Femur (tissue), 1 donor: ENCODE measurements around the gene PHF1.

ENCODE experiments used
- DNase-seq: peaks from one replicate; pipeline ENCODE4 v3.0.0-alpha.2; 2017

The PHF1 gene

DNA sequence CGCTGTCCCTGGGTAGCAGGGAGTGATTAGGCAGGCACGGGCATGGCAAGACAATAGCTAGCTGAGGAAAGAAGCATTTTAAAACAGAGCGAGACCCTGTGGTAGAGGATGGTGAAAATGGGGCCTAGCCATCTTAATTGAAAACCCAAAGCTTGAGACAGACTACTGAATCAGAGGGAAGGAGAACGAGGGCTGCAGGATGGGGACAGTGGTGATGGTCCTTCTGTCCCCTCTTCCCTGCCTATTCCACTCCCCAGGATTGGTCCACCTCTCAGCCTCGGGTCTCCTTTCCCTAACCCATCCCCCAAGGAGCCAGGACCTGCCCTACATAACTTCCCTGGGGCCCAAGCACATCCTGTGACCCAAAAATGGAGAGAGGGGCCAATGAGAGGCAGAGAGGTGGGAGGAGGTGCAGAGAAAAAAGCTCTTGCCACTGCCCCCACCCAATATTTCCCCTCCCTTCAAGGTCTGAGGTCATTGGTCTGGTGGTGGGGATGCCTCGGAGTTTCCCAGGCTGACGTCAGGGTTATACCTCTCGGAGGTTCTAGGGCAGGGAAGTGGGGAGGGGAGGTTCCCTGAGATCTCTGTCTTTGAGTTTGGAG is 8.0 kb downstream of the PHF1 start:
- no peak for DNase-seq

DNA sequence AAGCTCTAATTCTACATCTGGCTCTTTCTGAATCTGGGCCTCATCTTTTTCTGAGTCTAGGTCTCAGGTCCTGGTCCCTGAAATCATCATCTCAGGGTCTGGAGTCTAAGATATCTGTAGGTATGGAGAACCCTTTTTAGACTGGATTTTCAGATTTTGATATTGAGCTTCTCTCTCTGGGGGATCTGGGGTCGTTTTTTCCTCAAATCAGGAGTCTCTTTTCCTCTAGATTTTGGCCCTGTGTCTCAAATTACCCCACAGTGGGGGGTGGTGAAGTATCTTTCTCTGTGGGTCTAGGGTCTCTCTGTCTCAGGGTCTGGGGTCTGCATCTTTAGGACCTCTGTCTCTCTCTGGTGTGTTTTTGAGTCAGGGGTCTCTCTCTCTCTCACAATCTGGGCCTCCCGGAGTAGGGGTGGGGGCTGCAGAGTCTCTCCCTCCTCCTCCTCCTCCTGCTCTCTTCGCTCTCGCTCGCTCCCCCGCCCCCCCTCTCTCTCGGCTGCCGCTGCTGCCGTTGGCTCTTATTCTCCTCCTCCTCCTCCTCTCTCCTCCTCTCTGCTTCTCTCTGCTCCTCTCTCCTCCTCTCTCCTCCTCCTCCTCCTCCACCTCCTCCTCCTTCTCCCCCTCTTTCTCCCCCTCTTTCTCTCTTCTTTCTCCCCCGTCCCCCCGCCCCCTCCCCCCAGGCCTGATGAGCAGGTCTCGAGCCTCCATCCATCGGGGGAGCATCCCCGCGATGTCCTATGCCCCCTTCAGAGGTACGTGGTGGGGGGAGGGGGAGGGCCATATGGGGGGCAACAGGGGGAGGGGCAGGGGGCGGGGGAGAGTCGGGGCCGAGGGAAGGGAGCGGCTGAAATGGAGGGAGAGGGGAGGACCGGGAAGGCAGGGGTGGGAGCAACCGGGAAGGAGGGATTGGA is 9.0 kb downstream of the PHF1 start, which contains the start of gene SYNGAP1:
SYNGAP1 (plus strand) TSS at position 486 of the 911 bp plus-strand sequence; CDS start at position 686, 200 bp downstream.
- DNase-seq: peak; percentile 87

DNA sequence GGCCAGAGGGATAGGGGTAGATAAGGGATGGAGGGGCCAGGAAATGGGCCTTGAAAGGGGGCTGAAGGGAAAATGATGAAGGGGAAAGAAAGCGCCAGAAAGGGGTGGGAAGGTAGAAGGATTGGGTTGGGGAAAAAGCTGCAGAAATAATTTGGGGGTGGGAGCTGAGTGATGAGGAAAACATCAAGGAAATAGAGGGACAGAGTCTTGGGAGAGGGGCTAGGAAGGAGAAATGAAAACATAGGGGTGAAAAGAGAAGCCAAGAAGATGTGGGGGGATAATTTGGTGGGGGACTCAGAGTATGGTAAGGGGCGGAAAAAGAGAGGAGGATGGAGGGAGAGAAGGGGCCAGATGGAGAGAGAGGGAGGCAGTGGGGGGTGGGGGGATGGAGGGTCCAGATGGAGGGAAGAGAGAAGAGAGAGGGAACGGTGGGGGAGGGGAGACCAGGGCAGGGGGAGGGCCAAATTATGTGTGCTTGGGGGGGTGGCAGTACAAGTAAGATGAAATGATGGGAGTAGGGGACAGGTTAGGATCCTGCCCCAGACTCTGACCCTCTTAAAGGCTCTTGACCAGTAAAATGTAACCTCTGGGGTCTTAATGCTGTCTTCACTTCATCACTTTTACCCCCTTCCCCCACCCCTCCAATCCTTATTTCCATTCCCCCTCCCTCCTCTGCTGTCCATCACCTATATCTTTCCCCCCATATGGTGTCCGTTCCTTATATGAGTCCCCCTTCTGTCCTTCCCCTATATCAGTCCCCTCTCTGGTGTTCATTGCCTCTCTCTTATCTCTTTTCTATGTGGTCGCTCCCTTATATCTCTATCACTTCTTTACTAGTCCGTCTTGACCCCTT is 9.9 kb downstream of the PHF1 start:
- DNase-seq: no peak

DNA sequence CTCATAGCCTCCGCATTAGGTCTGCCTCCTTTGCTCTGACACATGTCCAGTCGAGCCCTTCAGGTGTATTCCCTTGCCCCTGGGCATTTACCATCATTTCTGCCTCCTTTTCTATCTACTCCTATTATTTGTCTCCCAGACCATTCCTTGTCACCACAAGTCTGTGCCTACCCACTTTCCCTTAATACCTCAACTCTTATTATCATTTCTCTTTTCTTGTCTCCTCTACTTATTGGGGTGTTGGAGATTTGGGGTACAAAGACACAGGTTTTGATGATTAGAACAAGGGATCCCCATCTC is 10.5 kb downstream of the PHF1 start:
- no peak for DNase-seq

DNA sequence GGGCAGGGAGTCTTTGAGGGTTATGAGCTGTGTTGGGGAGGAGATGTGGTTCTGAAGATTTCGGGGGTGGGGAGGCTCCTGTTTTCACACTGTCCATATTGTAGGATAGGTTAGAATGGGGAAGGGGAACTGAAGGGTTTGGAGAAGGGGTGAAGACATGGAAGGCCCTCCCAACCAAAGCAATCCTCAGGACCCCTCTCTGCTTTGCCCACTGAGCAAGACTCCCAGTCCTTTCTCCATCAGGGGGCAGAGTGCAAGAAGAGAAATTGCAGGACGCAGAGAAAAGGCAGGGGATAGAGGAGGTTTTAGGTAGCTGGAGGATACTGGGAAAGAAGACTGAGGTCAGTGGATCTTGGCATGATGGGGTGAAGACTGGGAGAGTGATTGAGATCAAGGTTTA is 13.0 kb downstream of the PHF1 start:
- no peak for DNase-seq

DNA sequence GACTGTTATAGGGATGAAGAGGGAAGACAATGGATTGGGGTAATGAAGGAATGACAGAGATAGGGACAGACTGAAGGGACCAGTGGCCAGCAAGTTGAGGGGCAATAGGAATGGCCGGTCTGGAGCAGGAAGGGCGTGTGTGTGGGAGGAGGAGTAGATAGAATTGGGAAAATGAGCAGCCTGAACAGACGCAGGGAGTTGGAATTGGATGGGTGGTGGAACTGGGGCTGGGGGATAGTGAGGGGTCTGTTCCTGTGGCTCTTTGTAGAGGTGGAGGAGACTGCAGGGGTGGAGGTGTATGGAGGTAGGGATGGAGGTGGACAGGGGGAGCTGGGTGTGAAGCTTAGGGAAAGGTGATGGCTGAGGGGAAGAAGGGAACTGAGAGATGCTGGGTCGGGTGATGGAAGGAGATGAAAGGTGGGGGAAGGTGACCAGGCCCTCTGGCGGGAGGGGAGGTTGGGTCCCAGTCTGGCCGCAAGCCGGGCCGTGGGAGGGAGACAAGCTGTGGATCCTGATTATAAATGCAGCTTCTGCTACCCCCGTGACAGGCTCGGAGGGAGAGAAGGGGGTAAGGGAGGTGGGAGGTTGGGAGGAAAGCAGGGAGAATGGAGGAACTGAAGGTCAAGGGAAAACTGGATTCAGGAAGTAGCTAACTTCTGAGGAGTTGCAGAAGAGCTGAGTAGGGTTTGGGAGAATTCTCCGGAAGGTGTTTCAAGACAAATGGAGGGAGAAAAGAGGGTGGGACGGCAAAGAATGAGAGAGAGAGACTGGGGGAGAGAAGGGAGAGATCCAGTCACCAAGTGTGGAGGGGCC is 14.2 kb downstream of the PHF1 start:
- DNase-seq: peak; percentile 39

DNA sequence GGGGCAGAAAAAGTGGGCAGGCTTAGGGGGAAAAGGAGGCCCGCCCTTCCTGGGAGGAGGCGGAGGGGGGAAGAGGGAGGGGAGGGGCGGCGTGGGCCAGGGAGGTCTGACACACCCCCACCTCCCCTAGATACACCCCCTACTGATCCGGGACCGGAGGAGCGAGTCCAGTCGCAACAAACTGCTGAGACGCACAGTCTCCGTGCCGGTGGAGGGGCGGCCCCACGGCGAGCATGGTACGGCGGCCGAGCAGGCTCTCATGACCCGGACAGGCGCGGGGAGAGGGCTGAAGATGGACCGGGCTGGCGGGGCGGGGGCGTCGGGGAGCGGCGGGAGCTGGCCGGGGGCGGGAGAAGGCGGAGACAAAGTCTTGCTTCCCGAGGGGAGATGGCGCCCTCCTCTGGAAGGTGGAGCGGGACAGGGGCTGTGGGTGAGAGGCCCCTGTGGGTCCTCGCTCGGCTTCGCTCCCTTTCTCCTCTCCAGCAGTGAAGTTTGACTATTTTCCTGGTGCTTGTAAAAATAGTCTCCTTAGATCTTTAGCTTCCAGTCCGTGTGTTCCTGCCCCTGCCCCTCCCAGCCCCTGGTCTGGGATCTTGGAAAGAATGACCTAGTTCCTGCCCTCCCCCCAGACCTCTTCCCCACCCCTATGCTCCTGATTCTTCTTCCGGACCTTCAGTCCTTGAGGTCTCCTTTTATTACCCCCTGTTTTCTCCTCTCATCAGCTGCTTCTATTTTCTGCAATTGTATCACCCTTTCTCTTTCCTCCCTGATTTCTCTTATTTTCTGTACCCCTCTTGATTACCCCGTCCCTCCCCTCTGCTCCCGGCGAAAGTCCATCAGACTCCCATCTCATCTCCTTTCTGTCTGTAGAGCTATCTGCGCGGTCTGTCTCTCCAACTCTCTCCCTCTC is 15.1 kb downstream of the PHF1 start:
- DNase-seq: peak; percentile 94

DNA sequence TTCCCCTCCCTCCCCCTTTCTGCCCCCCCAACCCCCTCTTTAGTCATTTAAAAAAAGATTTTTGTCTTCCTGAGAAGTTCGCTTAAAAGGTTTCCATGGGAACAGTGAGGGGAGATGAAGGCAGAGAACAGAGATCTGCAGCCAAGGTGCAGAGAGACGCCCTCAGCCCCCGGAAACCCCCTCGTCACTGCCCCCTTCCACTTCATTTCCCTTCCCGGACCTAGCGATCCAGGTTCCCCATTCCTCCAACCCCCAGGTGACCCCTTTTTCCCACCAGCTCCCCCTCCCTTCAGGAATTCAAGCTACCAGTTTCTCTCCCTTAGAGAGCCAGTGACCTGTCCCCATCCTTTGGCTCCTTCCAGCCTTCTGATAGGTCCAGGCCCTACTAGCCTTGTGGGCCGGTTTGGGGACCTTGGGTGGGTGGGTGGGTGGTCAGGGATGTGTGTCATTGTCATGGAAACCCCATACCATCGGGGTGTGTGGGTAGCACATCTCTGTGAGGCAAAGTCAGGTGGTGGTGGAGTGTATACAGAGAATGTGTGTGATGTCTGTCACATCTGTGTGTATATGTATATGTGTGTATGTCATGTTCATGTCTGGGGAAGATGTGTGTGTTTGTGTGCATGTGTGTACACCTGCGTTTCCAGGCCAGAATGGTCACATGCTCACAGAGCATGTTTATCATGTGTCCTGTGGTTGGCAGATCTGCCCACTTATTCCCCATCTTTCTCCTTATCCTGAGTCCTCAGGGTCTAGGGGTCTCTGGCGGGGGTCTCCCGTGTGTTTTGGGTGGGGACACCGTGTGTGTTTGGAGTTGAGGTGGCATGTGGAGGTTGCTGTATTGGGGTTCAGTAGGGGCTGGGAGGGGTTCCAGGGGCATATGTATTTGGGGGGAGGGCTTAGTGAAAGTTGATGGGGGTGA is 16.0 kb downstream of the PHF1 start:
- DNase-seq: peak; percentile 45

DNA sequence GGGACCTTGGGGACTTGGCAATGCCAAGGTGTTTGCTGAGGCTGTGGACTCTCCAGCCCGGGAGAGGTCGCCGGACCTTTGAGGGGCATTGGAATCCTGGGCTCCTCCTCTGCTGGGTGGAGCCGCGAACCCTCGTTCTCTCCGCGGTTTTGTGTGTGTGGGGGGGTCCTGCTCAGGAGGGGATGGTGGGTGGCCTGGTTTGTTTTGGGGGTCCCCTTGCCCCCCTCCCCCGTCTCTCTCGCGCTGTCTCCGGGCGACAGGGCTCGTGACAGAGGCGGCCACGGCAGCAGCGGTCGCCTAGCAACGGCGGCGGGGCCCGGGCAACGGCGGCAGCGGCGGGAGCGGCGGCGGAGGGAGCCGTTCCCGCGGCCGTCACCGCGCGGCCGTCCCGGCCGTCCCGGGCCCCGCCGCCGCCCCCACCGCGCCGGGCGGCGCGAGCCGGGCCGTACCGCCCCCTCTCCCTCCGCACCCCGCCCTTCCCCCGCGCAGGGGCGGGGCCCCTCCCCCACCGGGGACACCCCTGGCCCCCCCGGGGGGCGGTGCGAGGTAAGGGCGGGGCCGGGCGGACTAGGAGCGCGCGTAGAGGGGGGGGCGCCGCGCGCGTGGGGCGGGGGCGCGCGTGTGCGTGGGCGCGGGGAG is 16.9 kb downstream of the PHF1 start:
- peak; percentile 62 for DNase-seq

DNA sequence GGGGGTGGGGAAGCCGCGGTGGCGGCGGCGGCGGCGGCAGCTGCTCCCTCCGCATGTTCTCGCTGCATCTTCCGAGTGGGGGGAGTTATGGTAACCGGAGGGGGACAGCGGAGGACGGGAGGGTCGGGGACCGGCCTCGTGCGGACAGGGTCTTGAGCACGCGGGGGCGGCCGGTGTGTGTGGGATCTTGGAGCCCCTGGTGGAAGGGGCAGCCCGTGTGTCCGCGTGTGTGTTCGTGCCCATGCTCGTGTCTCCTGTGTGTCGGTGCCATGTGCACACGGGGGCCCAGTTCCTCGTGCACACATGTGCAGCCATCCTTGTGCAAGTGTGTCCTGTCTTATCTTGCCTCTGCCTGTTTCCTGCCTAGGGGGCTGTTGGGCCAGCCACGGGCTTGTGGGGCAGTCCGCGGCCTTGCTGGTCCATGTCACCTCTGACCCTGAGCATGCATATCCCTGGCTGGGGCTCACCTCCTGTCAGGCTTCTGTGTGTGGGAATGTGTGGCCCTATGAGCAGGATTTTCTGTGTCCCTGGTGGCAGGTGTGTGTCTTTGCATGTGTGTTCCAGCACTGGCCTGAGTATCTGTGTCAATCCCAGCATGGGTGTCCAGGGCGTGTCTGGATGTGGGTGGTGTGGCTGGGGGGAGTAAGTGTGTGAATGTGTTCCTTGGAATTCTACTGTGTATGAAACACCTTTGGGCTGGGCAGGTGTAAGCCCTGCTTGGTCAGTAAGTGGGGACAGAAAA is 17.6 kb downstream of the PHF1 start:
- DNase-seq: peak; percentile 44

DNA sequence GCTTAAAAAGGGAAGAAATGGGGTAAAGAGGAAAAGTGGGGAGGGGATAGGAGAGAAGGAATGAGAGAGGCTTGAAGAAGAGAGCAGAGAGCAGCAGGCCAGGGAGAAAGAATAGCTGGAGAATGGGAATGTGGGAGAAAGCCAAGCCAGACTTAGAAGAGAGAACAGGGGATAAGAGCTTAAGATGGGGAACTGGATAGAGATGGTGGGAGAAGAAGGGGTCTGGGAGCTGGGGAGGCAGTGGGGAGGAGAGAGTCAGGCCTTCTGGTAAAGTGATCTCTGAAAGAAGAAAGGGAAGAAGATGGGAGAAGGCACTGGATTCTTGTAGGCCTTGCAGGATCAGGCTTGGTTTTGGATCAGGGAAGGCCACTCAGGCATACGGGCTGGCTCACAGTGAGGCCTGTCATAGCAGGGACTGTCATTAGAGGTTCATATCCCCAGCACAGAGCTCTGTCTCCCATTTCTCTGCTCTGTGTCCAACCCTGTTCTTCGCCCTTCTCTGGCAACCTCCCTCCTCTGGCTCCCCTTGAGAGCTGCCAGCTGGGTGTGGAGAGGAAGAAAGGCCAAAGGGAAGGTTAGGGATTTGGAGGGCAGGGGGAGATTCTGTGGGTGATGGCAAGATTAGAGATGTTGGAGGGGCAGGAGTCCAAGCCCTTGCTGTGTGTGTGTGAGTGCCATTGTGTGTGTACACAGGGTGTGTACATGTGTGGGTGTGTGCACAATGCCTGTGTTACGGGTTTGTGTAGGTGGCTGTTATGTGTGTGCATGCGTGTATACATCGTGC is 18.3 kb downstream of the PHF1 start:
- no peak for DNase-seq

DNA sequence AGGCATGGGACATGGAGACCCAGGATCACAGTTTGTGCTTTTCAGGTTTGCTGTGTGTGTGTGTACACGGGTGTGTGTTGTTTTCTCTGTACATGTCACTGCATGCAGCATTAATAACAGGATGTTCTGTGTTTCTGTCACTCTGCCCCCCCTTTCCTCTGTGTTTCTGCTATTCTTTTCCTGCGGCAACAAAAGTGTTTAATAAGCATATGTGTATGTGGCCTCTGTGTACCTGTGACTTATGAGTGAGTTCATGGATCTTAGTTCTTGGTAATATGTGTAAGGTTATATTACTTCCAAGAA is 18.9 kb downstream of the PHF1 start:
- no peak for DNase-seq

DNA sequence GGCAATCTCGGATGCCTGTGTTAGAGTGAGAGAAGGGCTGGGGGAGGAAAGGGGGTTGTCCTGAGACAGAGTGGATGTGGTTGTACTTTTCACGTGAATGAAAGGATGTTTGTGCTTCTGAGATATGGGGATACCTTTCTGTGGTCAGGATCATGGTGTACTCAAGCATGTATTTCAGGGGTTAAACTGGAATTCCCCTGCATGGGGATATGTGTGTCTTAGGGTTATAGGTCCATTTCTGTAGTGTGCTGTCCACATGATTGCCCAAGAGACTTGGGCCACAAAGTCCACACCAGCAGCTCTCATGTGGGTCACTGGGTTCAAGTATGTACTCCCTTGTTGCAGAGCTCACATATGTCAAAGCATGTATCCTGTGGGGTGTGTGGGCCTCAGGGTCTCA is 19.5 kb downstream of the PHF1 start:
- no peak for DNase-seq

DNA sequence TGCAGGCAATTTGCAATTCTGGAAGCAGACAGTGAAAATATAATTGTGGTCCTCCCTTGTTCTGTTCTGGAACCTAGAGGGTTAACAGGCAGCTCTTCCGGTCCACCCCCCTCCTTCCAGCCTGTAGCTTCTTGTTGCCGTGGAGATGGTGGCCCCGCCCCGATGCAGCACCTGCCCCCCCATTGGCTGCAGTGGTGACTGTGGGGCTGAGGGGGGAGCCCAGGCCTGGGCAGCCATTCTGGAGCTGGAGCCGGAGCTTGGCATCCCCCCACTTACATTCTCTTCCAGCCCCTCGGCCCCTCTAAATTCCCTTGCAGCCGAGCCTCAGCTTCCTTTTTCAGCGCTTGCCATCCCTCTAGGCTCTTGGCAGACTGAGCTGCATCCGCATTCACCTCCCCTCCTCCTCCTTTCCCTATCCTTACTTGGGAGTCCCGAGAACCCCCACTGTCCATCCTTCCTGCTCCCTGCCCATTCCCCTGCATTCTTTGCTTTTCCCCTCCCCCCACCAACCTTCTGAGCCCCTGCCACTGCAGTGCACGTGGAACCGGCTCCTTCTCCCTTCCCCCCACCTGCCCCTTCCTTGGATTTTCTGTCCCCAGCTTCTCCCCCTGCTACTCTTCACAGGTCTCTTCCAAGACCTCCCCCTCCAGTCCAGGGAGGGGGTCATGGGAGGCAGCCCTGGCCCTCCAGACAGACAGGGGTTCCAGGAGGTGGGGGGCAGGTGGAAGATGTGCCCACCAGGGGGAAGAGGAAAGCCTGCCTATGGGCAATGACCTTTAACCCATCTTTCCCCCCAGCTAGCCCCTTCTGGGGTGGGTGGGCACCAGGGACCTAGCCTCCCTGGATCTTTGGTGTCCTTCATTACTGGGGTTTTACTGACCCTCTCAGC is 20.4 kb downstream of the PHF1 start:
- DNase-seq: peak; percentile 88

DNA sequence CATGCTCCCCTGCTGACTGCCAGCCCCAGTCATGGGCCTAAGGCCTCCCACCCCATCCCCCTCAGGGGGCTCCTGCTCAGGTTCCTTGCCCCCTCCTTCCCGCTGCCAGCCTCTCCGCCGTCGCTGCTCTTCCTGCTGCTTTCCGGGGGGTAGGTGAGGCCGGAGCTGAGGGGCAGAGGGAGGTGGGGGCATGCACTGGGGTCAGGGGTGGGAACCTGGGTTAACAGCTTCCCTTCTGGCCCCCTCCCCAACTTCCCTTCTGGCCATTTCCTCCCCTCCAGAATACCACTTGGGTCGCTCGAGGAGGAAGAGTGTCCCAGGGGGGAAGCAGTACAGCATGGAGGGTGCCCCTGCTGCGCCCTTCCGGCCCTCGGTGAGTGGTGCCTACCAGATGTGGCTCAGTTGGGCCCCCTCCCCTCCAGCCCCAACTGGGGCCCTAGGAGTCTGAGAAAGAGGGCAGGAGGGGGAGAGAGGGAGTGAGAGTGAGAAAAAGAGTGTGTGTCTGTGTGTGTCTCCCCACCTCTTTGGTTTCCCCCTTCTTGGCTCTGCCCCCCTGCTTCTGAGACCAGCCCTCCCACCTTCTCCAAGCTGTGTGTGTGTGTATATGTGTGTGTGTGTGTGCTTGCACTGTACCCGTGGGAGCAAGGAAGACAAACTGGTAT is 21.2 kb downstream of the PHF1 start:
- peak; percentile 36 for DNase-seq

DNA sequence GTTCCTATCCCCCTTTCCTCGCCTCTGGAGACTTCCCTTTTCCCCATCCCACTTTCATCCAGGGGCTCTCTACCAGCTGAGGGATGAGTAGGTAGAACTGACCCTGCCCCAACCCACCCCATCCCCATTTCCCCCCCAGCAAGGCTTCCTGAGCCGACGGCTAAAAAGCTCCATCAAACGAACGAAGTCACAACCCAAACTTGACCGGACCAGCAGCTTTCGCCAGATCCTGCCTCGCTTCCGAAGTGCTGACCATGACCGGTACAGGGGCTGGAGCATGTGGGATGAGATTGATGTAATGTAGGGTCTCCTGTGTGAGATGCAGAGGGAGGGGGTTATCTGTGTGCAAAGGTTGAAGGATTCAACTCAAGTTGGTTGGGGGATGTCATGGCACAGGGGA is 21.7 kb downstream of the PHF1 start:
- no peak for DNase-seq

DNA sequence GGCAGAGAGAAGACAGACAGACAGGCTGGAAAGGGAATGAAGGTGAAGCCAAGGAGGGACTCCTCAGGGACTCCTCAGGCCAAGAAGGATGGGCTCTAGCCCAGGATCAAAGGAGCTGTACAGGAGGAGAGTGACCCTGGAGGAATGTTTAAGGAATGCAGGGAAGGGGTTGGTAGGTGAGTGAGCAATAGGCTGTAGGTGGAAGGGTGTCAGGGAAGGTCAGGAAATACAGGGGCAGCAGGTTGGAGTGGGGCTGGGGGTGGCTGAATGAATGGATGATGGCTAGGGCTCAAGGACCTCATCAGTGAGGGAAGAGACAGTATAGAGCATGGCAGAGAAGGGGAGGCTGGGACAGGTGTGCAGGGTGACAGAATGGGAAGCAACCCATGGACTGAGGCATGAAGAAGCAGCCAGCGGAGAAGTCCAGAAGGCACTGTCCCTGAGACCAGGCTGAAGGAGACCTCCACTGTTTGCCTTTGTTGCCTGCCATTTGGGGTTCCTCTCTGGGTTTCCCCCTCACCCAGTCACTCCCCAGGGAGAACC is 22.3 kb downstream of the PHF1 start:
- DNase-seq: no peak
